GM12878 (cell line): ENCODE results near the gene TMEM52B. TPM values are rescaled to one million over a fixed set of nuclear protein-coding genes. Genes with fewer than 3 reads are reported as not detected.

Source experiments
- ATAC-seq: fragments of 200-7000 bp; cut with Tn5 transposase; 3 replicates; pipeline ENCODE4 v1.9.1; 2020; ENCODE audit warnings: mild to moderate bottlenecking, moderate library complexity
- BruUV-seq: library from RNA; stranded (reverse); fragments of 400-500 nt; replicated peaks from 2 replicates; lab custom pipeline; 2021; lab: Mats Ljungman, UMichigan
- CTCF ChIA-PET: fragments of 300-600 bp; sonication (Branson Sonifier 250); formaldehyde crosslinking; extraction: SDS; loops from one replicate; lab custom pipeline; 2021; ENCODE audit warnings: inconsistent platforms; lab: Yijun Ruan, JAX
- POLR2A ChIA-PET: fragments of 350-600 bp; formaldehyde crosslinking; extraction: SDS; loops from one replicate; lab custom pipeline; 2021; ENCODE audit warnings: inconsistent platforms; lab: Charles Lee
- RAD21 ChIA-PET: fragments of 300-600 bp; sonication (Branson Sonifier 250); formaldehyde crosslinking; loops from one replicate; lab custom pipeline; 2023; ENCODE audit warnings: antibody characterized with exemption; ENCODE audit not compliant: unreplicated experiment; lab: Charles Lee
- SMC1A ChIA-PET: fragments of 300-600 bp; sonication (Branson Sonifier 250); formaldehyde crosslinking; loops from one replicate; lab custom pipeline; 2023; ENCODE audit not compliant: unreplicated experiment, uncharacterized antibody; lab: Charles Lee
- DNase-seq: peaks from one replicate; pipeline ENCODE4 v3.0.0-alpha.2; 2011; ENCODE audit warnings: low read depth, low spot score
- FAIRE-seq: peaks from 3 replicates; lab custom pipeline; 2011; peaks lifted over from hg19 to GRCh38; lab: Jason Lieb, UNC
- H2AFZ ChIP-seq: 2 replicates; pipeline ENCODE4 v1.6.0; 2011; ENCODE audit warnings: low read depth, low read length, control low read depth; ENCODE audit not compliant: control insufficient read depth
- H3K27ac ChIP-seq: 2 replicates; pipeline ENCODE4 v1.5.1; 2011; ENCODE audit warnings: control low read depth; ENCODE audit not compliant: control insufficient read depth, insufficient read depth
- H3K27me3 ChIP-seq, 2 experiments: replicated peaks in 1 of 2; 2 replicates each; pipeline versions ENCODE4 v1.6.0 to v1.6.1; 2011; ENCODE audit warnings: low read length in 1 of 2; ENCODE audit not compliant: control insufficient read depth in 2 of 2, insufficient read depth in 2 of 2
- H3K36me3 ChIP-seq, 2 experiments: 2 replicates each; pipeline ENCODE4 v1.5.1; 2011; ENCODE audit warnings: low read length in 1 of 2; ENCODE audit not compliant: control insufficient read depth in 2 of 2, insufficient read depth in 2 of 2
- H3K4me1 ChIP-seq: 2 replicates; pipeline ENCODE4 v1.6.1; 2011; ENCODE audit warnings: mild to moderate bottlenecking, low read length, moderate library complexity, mixed read lengths; ENCODE audit not compliant: control insufficient read depth, insufficient read depth
- H3K4me2 ChIP-seq: 2 replicates; pipeline ENCODE4 v1.6.0; 2011; ENCODE audit warnings: control low read depth; ENCODE audit not compliant: control insufficient read depth, insufficient read depth
- H3K4me3 ChIP-seq: fragments of 200-600 bp; sonication (generic); 2 replicates; pipeline ENCODE4 v1.5.1; 2016
- H3K79me2 ChIP-seq: 2 replicates; pipeline ENCODE4 v1.6.0; 2011; ENCODE audit warnings: low read length; ENCODE audit not compliant: control insufficient read depth, insufficient read depth
- H3K9ac ChIP-seq: 2 replicates; pipeline ENCODE4 v1.8.0; 2011; ENCODE audit warnings: low read length, control low read depth, mixed read lengths; ENCODE audit not compliant: control insufficient read depth, insufficient read depth
- H3K9me3 ChIP-seq: replicated peaks from 3 replicates; pipeline ENCODE4 v1.5.1; 2011; ENCODE audit warnings: mild to moderate bottlenecking, low read length; ENCODE audit not compliant: control insufficient read depth, insufficient read depth
- H4K20me1 ChIP-seq: 2 replicates; pipeline ENCODE4 v1.6.0; 2011; ENCODE audit not compliant: control insufficient read depth, insufficient read depth
- ATF7 ChIP-seq: fragments of 450-650 bp; IDR thresholded peaks from 2 replicates; pipeline ENCODE4 v1.6.1; 2016; ENCODE audit warnings: low read depth, mild to moderate bottlenecking
- BHLHE40 ChIP-seq, 2 experiments: fragments of 450-650 bp in 1 of 2; IDR thresholded peaks; 2 replicates each; pipeline ENCODE4 v1.6.1; 2011 to 2017; ENCODE audit warnings: low read depth in 2 of 2, borderline replicate concordance in 1 of 2, improper control_type of control experiment in 1 of 2, low read length in 1 of 2, mild to moderate bottlenecking in 1 of 2
- CBFB ChIP-seq: IDR thresholded peaks from 2 replicates; pipeline ENCODE4 v1.6.1; 2016; ENCODE audit warnings: antibody characterized with exemption, low read depth
- CBX5 ChIP-seq: sonication (generic); IDR thresholded peaks from 2 replicates; pipeline ENCODE4 v1.6.1; 2016; ENCODE audit warnings: low read depth, moderate library complexity, mild to moderate bottlenecking, inconsistent platforms
- CREM ChIP-seq: IDR thresholded peaks from 2 replicates; pipeline ENCODE4 v1.6.1; 2014; ENCODE audit warnings: antibody characterized with exemption, low read depth
- EGR1 ChIP-seq, 2 experiments: IDR thresholded peaks; 1 replicate in 1 of 2; 2 replicates in 1 of 2; pipeline ENCODE4 v1.6.1; 2011 to 2012; ENCODE audit warnings: low read depth in 2 of 2, low read length in 2 of 2, borderline replicate concordance in 1 of 2, mild to moderate bottlenecking in 1 of 2, moderate library complexity in 1 of 2
- NR2F1 ChIP-seq: fragments of 450-650 bp; conservative IDR thresholded peaks from 2 replicates; pipeline ENCODE4 v1.6.1; 2017; ENCODE audit warnings: mild to moderate bottlenecking
- RUNX3 ChIP-seq: IDR thresholded peaks from 2 replicates; pipeline ENCODE4 v1.6.1; 2012; ENCODE audit warnings: low read length, inconsistent platforms
- TAF1 ChIP-seq: IDR thresholded peaks from 2 replicates; pipeline ENCODE4 v1.6.1; 2011; ENCODE audit warnings: mild to moderate bottlenecking, low read depth, low read length, borderline replicate concordance
- TBL1XR1 ChIP-seq: IDR thresholded peaks from 2 replicates; pipeline ENCODE4 v1.6.1; 2012; ENCODE audit warnings: low read depth, low read length, improper control_type of control experiment
- YBX1 ChIP-seq: fragments of 450-650 bp; IDR thresholded peaks from 2 replicates; pipeline ENCODE4 v1.6.1; 2016; ENCODE audit warnings: antibody characterized with exemption
- WGBS: methylation state at CpG from one replicate; pipeline ENCODE4 v1.1.6; 2016; ENCODE audit warnings: low lambda C conversion rate; ENCODE audit not compliant: insufficient replicate concordance, insufficient coverage; ENCODE audit errors: missing lambda C conversion rate; 5-methylcytosine and 5-hydroxymethylcytosine counted together
- in situ Hi-C: fragments of 300-500 bp; cut with MboI; formaldehyde crosslinking; loops from 9 replicates; pipeline ENCODE4 v1.14.3; 2018; ENCODE audit warnings: mixed read lengths
- intact Hi-C: fragments of 100-400 bp; cut with micrococcal nuclease; formaldehyde crosslinking; loops from one replicate; pipeline ENCODE4 v1.14.2; 2022; ENCODE audit not compliant: unreplicated experiment
- polyA plus RNA-seq, 11 experiments: library from polyadenylated mRNA; depleted of rRNA in 4 of 11; unstranded in 6 of 11; stranded (reverse) in 5 of 11; fragments of >200 nt; fragmentation: Nextera tagmentation in 4 of 11; fragmentation: Illumina TruSeq in 1 of 11; extraction: Ambion mirVana in 4 of 11; extraction: Trizol in 1 of 11; gene quantifications; 1 replicate in 1 of 11; 2 replicates in 10 of 11; pipeline versions ENCODE4 v1.2.1 to v1.2.3, GENCODE V29; 2011 to 2016; ENCODE audit warnings: inconsistent platforms in 2 of 11, missing spikeins in 2 of 11, low read depth in 1 of 11
- total RNA-seq, 4 experiments: library from RNA; depleted of rRNA in 3 of 4; stranded (reverse); fragments of >200 nt in 3 of 4; fragmentation: Illumina TruSeq in 1 of 4; extraction: Trizol in 1 of 4; gene quantifications; 2 replicates each; pipeline versions ENCODE4 v1.2.1 to v1.2.3, GENCODE V29; 2013 to 2021
- TF ChIP-seq, protein P1 (sequence below): fragments of 450-650 bp; IDR thresholded peaks from 2 replicates; pipeline ENCODE4 v1.6.1; 2017; ENCODE audit warnings: mild to moderate bottlenecking, moderate library complexity

Gene TMEM52B
- total and polyA plus RNA-seq, 10 of the 15 experiments (the other 5 are each of a cell fraction or from before 2014, with no cell fraction given), result not detected

DNA sequence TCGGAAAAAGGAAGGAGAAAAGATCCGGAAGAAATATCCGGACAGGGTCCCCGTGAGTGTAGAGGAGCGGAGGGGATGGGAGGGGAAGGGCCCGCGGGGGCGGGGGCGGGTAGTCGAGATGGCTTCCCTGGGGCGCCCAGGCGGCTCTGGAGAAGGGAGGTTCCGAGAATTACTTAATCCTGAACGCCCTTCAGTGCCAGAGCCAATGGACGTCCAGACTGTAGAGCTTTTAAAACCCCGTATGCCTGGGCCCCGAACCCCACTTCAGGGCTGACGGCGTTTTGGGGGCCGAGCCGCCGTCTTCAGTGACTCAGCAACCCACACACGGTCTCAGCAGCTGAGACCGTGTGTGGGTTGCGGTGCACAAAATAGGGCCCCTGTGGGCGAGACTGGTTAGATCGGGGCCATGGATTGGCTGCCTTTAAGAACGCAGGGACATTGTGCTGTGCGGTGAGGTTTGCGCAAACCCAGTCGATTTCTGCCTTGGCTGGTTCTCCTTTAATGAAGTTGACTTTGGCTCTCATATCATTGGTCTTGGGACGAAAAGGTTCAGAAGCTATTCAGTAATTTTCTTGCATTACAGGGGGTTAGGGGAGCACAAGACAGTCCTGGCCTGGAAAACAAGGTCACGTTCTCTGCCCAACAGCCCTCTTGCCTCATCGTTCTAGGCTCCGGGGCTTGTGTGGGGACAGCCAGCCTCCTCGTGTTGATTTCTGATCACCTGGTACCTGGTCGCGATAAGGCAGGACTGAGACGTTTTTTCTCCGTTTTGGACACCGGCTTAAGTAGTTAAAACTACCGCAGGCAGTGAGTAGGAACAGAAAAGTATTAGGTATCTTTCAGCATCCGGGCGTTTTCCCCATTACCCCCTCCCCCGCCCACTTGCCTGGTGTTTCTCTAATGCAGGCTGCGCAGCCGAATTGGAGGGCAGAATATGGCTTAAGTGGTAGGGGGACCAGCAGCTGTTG is 34.6 kb downstream of the TMEM52B start:
- ATAC-seq (peak; percentile 65), FAIRE-seq (peak; percentile 44), DNase-seq (no peak)
- CTCF ChIA-PET, result no interaction called here
- Histone ChIP-seq H3K27me3 (peaks cover 0 to 3% of the 10 kb centered on the region in 2 experiments; a peak in 2 of 4 replicates), H2AFZ (peak overlapping the region; percentile 83), H3K4me2 (peak overlapping the region; percentile 97), H3K4me3 (peak overlapping the region; percentile 57), H3K9me3 (no peaks in the 10 kb centered on the region), H3K27ac (peak overlapping the region; percentile 17; the same call in 1 of the 2 replicates), H3K4me1 (peaks cover 6% of the 10 kb centered on the region; the same call in 1 of the 2 replicates), H3K79me2 (no peaks in the 10 kb centered on the region), H4K20me1 (no peaks in the 10 kb centered on the region), H3K9ac (peak overlapping the region; percentile 60), H3K36me3 (no peaks in the 10 kb centered on the region)
- intact Hi-C loops (no loop called here), in situ Hi-C loops (no loop called here)
- RAD21 ChIA-PET, result no interaction called here
- SMC1A ChIA-PET, result interaction anchor here (2.4 kb wide), 1 partner anchor 18 kb away, joined by 6 read pairs; no protein-coding TSS in a partner anchor
- no peak for TF ChIP-seq ATF7
- TF ChIP-seq, protein P1, sequence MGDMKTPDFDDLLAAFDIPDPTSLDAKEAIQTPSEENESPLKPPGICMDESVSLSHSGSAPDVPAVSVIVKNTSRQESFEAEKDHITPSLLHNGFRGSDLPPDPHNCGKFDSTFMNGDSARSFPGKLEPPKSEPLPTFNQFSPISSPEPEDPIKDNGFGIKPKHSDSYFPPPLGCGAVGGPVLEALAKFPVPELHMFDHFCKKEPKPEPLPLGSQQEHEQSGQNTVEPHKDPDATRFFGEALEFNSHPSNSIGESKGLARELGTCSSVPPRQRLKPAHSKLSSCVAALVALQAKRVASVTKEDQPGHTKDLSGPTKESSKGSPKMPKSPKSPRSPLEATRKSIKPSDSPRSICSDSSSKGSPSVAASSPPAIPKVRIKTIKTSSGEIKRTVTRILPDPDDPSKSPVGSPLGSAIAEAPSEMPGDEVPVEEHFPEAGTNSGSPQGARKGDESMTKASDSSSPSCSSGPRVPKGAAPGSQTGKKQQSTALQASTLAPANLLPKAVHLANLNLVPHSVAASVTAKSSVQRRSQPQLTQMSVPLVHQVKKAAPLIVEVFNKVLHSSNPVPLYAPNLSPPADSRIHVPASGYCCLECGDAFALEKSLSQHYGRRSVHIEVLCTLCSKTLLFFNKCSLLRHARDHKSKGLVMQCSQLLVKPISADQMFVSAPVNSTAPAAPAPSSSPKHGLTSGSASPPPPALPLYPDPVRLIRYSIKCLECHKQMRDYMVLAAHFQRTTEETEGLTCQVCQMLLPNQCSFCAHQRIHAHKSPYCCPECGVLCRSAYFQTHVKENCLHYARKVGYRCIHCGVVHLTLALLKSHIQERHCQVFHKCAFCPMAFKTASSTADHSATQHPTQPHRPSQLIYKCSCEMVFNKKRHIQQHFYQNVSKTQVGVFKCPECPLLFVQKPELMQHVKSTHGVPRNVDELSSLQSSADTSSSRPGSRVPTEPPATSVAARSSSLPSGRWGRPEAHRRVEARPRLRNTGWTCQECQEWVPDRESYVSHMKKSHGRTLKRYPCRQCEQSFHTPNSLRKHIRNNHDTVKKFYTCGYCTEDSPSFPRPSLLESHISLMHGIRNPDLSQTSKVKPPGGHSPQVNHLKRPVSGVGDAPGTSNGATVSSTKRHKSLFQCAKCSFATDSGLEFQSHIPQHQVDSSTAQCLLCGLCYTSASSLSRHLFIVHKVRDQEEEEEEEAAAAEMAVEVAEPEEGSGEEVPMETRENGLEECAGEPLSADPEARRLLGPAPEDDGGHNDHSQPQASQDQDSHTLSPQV, result no peak
- 0 out of 2 replicates have a peak, but pooled peaks have one; percentile 17 for TF ChIP-seq TAF1
- TF ChIP-seq CBX5, result 0 out of 2 replicates have a peak, but pooled peaks have one; percentile 17
- TF ChIP-seq CBFB, result peak; percentile 28; the same call in 1 of the 2 replicates
- 0 out of 4 replicates have a peak, but pooled peaks of 1 of the 2 experiments have one; percentile 7 for TF ChIP-seq BHLHE40 (IDR thresholded peaks at IDR 0.05; ENCODE audit: borderline replicate concordance in 1 of 2, low read depth in 2 of 2, low read length in 1 of 2)
- TF ChIP-seq YBX1, result no peak
- TF ChIP-seq NR2F1, result no peak
- no peak for TF ChIP-seq TBL1XR1
- TF ChIP-seq RUNX3, result peak; percentile 85
- TF ChIP-seq EGR1 (IDR thresholded peaks at IDR 0.05; ENCODE audit: borderline replicate concordance in 1 of 2, low read depth in 2 of 2, low read length in 2 of 2), result peak in 1 of 2 experiments; percentile 75; a peak in 2 of 3 replicates
- TF ChIP-seq CREM, result 0 out of 2 replicates have a peak, but pooled peaks have one; percentile 11
- 3% methylated on average over 44 of the region's 47 CpGs for WGBS
- POLR2A ChIA-PET, result no interaction called here
- TSS peak; percentile 37 for BruUV-seq
